ENCODE results near the gene ABCB4. TPM values are rescaled to one million over a fixed set of nuclear protein-coding genes. Genes with fewer than 3 reads are reported as not detected.

Gene ABCB4
- total RNA-seq, 1 experiment from 2014 or later: not detected

- Mint-ChIP-seq H3K36me3 (ENCODE audit: insufficient read depth, unreplicated experiment) (no peaks in the 10 kb centered on the region), H3K9me3 (ENCODE audit: low read depth, unreplicated experiment) (no peaks in the 10 kb centered on the region), H3K27me3 (ENCODE audit: unreplicated experiment) (no peaks in the 10 kb centered on the region), H3K27ac (ENCODE audit: unreplicated experiment) (no peak overlapping the region), H3K4me3 (ENCODE audit: low read depth, unreplicated experiment) (no peak overlapping the region), H3K4me1 (ENCODE audit: low read depth, unreplicated experiment) (peaks cover 11% of the 10 kb centered on the region)
- no TSS peak for BruUV-seq (replicated peaks)
- CTCF ChIA-PET: no interaction called here
- no peak for TF ChIP-seq CTCF (IDR thresholded peaks at IDR 0.05; ENCODE audit: unreplicated experiment)
- intact Hi-C loops (cut with micrococcal nuclease; ENCODE audit: unreplicated experiment): no loop called here
- DNase-seq: no peak
Observed at GRCh38 chr7:87435546-87435945, 39.9 kb downstream of the ABCB4 start.

GRCh38 chr7:87432536-87432935 is 42.9 kb downstream of the ABCB4 start:
- BruUV-seq (replicated peaks): no TSS peak
- no peaks in the 10 kb centered on the region for H3K9me3 Mint-ChIP-seq (ENCODE audit: low read depth, unreplicated experiment)
- no peak for DNase-seq
- H3K4me1 Mint-ChIP-seq (ENCODE audit: low read depth, unreplicated experiment): peaks cover 11% of the 10 kb centered on the region
- no peak overlapping the region for H3K4me3 Mint-ChIP-seq (ENCODE audit: low read depth, unreplicated experiment)
- no peaks in the 10 kb centered on the region for H3K27me3 Mint-ChIP-seq (ENCODE audit: unreplicated experiment)
- intact Hi-C loops (cut with micrococcal nuclease; ENCODE audit: unreplicated experiment): no loop called here
- no peaks in the 10 kb centered on the region for H3K36me3 Mint-ChIP-seq (ENCODE audit: insufficient read depth, unreplicated experiment)
- CTCF ChIA-PET: no interaction called here
- no peak for TF ChIP-seq CTCF (IDR thresholded peaks at IDR 0.05; ENCODE audit: unreplicated experiment)
- no peak overlapping the region for H3K27ac Mint-ChIP-seq (ENCODE audit: unreplicated experiment)

- H3K27me3 Mint-ChIP-seq (ENCODE audit: unreplicated experiment): no peaks in the 10 kb centered on the region
- no peaks in the 10 kb centered on the region for H3K4me1 Mint-ChIP-seq (ENCODE audit: low read depth, unreplicated experiment)
- BruUV-seq (replicated peaks): no TSS peak
- intact Hi-C loops (cut with micrococcal nuclease; ENCODE audit: unreplicated experiment): no loop called here
- no peaks in the 10 kb centered on the region for H3K9me3 Mint-ChIP-seq (ENCODE audit: low read depth, unreplicated experiment)
- CTCF ChIA-PET: no interaction called here
- no peak overlapping the region for H3K27ac Mint-ChIP-seq (ENCODE audit: unreplicated experiment)
- no peaks in the 10 kb centered on the region for H3K36me3 Mint-ChIP-seq (ENCODE audit: insufficient read depth, unreplicated experiment)
- H3K4me3 Mint-ChIP-seq (ENCODE audit: low read depth, unreplicated experiment): no peak overlapping the region
- TF ChIP-seq CTCF (IDR thresholded peaks at IDR 0.05; ENCODE audit: unreplicated experiment): no peak
- no peak for DNase-seq
Observed at GRCh38 chr7:87427288-87427687, 48.2 kb downstream of the ABCB4 start.

- CTCF ChIA-PET: no interaction called here
- no peak for DNase-seq
- H3K36me3 Mint-ChIP-seq (ENCODE audit: insufficient read depth, unreplicated experiment): no peaks in the 10 kb centered on the region
- no peaks in the 10 kb centered on the region for H3K27me3 Mint-ChIP-seq (ENCODE audit: unreplicated experiment)
- H3K4me1 Mint-ChIP-seq (ENCODE audit: low read depth, unreplicated experiment): no peaks in the 10 kb centered on the region
- H3K27ac Mint-ChIP-seq (ENCODE audit: unreplicated experiment): no peak overlapping the region
- BruUV-seq (replicated peaks): no TSS peak
- no peaks in the 10 kb centered on the region for H3K9me3 Mint-ChIP-seq (ENCODE audit: low read depth, unreplicated experiment)
- intact Hi-C loops (cut with micrococcal nuclease; ENCODE audit: unreplicated experiment): no loop called here
- H3K4me3 Mint-ChIP-seq (ENCODE audit: low read depth, unreplicated experiment): no peak overlapping the region
- TF ChIP-seq CTCF (IDR thresholded peaks at IDR 0.05; ENCODE audit: unreplicated experiment): no peak
Observed at GRCh38 chr7:87426160-87426559, 49.3 kb downstream of the ABCB4 start.

- intact Hi-C loops (cut with micrococcal nuclease; ENCODE audit: unreplicated experiment): no loop called here
- Mint-ChIP-seq H3K4me3 (ENCODE audit: low read depth, unreplicated experiment) (no peak overlapping the region), H3K4me1 (ENCODE audit: low read depth, unreplicated experiment) (no peaks in the 10 kb centered on the region), H3K36me3 (ENCODE audit: insufficient read depth, unreplicated experiment) (no peaks in the 10 kb centered on the region), H3K27me3 (ENCODE audit: unreplicated experiment) (no peaks in the 10 kb centered on the region), H3K27ac (ENCODE audit: unreplicated experiment) (no peak overlapping the region), H3K9me3 (ENCODE audit: low read depth, unreplicated experiment) (no peaks in the 10 kb centered on the region)
- no peak for TF ChIP-seq CTCF (IDR thresholded peaks at IDR 0.05; ENCODE audit: unreplicated experiment)
- CTCF ChIA-PET: no interaction called here
- BruUV-seq (replicated peaks): no TSS peak
- DNase-seq: no peak
Observed at GRCh38 chr7:87424075-87424474, 51.4 kb downstream of the ABCB4 start.

Measured in Calu3 (cell line).